SH-SY5Y (cell line): ENCODE measurements around the gene CHRM5.

Experiments
- GATA2 ChIP-seq: IDR thresholded peaks from 2 replicates; pipeline ENCODE4 v1.6.1; 2011; ENCODE audit warnings: mild to moderate bottlenecking, low read depth, low read length
- GATA3 ChIP-seq: IDR thresholded peaks from 2 replicates; pipeline ENCODE4 v1.6.1; 2011; ENCODE audit warnings: low read depth, mild to moderate bottlenecking, low read length, moderate library complexity

CHRM5 gene

DNA sequence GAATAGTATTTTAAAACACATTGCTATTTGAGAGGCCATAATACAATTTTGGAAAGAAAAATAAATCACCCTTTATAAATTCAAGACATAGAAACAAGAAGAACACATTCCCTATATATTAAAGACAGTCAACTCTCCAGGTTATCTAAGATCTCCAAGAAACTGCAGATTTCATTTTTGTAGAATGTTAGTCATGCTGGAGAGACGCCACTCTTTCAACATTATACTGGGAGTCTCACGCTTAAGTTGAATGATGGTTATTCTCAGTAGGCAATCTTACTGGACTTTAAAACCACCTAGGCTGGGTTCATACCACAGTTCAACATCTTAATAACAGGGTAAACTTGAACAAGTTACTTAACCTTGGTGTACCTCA is 3.6 kb upstream of the CHRM5 start:
- TF ChIP-seq GATA3 = no peak
- TF ChIP-seq GATA2 = no peak

DNA sequence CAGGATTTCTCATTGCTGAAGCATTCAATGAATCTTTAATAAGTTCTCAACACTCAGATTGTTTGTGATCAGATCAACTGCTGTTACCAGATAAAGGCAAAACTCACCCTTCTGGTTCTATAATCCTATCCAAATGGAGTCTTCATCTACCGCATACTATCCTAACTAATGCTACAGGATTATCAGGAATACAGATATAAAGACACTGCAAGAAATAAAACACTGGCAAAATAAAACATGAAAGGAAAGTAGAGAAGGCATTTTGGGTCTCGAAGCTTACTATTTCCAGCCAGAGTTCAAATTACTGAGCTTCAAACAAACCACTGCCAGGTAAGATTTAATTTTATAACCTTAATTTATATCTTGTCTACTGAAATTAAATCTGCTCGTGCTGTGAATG is 524 bp downstream of the CHRM5 start:
- TF ChIP-seq GATA3 (no peak), GATA2 (no peak)

DNA sequence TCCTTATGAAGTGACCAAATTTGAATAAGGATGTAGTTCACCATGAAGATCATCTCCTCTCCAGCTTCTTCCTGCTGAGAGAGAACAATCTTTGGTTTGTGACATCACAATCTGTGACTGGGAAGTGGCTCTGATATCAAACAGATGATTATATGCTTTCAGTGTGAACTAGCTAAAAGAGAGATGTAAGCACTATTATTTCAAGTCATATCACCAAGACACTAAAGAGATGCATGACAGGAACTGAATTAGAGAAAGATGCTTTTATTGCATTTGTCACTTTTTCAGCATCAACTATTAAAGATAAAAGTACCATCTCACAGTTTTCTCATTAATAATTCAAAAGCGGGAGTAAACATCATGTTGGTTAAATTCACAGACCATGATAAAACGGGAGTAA is 3.5 kb downstream of the CHRM5 start:
- no peak for TF ChIP-seq GATA2
- TF ChIP-seq GATA3 = no peak

DNA sequence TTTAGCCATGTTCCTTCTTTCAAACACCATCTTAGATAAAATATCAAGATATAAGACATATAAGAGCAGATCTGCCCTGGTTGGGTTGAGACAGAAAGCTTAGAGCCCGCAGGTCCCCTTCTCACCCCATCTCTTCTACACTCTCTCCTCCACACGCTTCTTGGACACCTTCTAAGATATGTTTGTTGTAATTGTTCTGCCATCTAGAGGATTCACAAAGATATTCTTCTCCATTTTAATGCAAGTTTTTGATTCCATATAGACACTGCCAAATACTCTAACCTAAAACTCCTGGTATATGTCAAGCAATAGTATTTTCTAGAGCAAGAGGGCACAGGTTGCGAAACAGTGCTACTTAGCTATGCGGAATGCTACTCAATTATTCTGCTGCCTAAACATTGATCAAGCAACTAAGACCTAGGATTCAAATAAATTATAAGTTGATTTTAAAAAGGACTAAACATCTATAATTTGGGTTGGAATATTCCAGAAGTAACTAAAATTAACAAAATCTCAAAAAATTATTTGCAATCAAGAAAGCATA is 6.8 kb downstream of the CHRM5 start:
- no peak for TF ChIP-seq GATA3
- no peak for TF ChIP-seq GATA2

DNA sequence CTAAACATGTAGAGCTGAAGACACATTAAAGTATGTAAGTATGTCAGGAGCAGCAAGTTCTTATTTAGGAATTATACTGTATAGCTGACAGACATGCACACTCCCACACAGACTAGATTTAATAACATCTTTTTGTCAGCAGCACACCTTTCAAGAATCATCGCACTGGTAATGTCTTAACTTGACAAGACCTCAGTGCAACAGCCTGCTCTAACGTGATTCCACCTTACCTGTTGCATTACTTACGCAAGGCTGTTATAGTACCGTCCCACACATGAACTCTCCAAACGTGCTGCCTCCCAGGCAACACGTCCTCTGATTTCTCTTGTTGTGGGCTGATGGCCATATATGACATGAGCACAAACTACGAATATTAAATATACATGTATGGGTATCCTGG is 11.9 kb downstream of the CHRM5 start:
- no peak for TF ChIP-seq GATA2
- TF ChIP-seq GATA3 = no peak

DNA sequence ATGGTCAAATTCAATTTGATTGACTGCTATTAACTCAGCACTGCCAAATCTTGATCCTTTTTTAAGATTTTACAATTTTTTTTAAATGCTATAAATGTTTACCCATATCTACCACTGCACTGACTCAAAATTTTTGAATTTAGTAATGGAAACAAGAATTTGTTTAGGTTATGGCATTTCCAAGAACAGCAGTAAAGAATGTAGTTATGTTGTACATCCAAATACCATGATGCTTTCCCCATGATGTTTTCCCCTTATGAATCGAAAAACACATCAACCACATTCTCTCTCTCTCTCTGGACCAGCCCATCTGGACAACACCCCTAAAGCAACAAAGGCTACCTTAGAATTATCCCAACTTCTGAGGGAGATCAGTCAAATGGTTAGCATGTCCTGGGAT is 14.2 kb downstream of the CHRM5 start:
- TF ChIP-seq GATA2 = no peak
- no peak for TF ChIP-seq GATA3

DNA sequence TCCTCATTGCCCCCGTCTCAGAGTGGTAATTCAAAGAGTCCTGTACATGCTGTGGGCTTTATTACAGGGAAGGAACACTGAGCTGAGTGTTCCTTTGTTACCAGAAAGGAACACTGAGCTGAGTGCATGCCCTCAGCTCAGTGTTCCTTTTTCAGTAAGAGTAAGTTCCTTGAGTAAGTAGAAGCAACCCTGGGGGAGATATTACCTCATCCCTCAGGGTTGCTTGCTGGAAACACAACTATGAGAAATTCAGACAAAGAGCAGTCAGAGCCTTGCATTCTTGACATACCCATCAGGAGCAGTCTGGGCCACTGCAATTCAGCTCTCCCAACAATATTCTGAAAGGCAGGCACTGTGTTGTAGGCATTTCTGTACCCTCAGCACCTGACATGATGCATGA is 17.0 kb downstream of the CHRM5 start:
- TF ChIP-seq GATA2 = no peak
- no peak for TF ChIP-seq GATA3

DNA sequence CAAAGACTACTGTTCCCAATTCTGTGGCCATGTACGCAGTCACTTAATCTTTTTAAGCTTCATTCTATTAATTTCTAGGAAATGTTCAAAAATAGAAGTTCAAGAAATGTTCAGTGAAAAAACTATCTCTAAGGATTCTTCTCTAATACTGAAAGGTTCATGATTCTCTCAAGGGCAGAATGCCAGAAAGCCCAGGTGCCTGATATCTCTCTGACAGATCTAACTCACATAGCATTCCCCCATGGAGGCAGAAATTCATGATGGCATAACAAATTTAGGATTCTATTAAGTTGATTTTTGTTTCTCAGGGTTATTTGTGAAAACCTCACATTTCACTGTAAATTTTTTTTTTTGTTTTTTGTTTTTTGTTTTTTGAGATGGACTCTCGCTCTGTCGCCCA is 17.5 kb downstream of the CHRM5 start:
- no peak for TF ChIP-seq GATA3
- no peak; the same call in 1 of the 2 replicates for TF ChIP-seq GATA2

DNA sequence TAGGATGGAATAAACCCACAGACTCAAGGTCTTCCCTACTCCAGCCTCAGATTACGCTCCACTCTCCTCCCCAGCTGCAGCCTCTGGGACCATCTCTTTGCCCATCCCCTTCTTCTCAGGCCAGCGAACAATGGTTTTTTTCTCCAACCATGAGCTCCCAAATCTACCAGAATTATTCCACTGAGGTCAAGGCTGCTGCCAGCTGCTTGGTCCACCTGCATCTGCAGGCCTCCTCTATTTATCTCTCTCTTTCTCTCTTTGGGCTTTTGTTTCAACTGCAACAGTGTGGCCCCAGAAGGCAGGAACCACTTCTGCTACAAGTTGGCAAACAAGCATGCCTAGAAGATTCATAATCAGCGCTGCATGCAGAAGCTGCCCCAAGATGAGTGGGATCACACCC is 19.1 kb downstream of the CHRM5 start:
- TF ChIP-seq GATA3 (no peak), GATA2 (no peak)

DNA sequence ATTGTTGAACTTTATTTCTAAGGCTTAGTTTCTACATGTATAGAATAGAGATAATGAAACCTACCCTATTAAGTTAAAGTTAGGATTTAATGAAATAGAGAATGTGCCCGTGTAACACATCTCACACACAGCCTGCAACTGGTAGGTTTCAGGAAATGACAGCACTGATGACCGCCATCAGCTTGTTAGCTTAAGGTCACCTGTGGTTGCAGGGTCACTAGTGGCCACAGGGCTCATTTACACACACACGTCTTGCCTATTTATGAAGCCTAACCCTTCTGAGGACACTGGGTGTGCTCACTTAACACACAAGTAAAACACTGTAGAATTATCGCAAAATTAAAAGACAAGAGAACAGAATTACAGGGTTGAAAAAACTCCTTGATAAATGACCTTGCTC is 20.1 kb downstream of the CHRM5 start:
- TF ChIP-seq GATA2 (no peak), GATA3 (no peak)

DNA sequence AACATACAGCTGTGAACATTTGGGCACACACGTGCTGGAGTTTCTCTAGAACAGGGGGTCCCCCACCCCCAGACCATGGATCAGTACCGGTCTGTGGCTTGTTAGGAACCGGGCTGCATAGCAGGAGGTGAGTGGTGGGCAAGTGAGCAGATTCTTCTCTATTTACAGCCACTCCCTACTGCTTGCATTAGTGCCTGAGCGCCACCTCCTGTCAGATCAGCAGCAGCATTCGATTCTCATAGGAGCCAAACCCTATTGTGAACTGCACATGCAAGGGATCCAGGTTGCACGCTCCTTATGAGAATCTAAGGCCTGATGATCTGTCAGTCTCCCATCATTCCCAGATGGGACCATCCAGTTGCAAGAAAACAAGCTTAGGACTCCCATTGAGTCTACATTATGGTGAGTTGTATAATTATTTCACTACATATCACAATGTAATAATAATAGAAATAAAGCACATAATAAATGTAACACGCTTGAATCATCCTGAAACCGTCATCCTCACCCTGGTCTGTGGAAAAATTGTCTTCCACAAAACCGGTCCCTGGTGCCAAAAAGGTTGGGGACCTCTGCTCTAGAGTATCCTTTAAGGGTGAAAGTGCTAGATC is 25.8 kb downstream of the CHRM5 start:
- TF ChIP-seq GATA2 (no peak), GATA3 (no peak)

DNA sequence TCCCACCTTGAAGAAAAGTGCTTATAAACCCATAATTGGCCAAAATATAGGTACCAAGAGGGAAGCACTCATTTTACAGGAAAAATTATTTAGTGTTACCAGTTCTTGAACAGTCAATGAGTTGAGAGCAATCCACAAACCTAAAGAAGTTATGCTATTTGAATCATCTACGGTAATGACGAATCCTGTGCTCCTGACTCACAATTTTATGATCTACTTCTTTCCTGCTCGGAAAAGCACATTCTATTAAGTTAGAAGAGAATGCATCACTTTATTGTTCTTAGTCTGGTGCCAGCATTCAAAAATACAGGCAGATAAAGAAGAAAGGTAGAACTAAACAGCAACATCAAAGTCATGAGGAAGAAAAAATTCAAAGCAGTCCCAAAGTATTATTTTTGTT is 33.2 kb downstream of the CHRM5 start:
- TF ChIP-seq GATA3 = no peak
- no peak for TF ChIP-seq GATA2

DNA sequence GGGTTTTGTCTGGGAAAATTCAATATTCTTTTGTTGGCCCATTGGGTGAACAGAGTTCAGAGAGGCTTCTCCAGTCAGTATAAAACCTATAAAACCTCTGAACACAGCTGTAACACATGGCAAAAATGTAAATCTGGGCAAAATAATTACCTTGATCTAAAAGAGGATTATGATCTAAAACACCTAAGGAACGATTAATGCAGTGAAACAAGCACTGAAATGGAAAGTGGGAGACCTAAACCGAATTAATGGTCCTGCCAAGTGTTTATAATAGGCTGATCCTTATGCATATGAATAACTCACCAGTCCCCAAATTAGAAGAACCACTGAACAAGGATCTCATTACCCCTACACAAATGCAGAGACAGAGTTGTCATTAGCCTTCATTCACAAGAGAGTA is 38.1 kb downstream of the CHRM5 start:
- TF ChIP-seq GATA2 (no peak), GATA3 (no peak)

DNA sequence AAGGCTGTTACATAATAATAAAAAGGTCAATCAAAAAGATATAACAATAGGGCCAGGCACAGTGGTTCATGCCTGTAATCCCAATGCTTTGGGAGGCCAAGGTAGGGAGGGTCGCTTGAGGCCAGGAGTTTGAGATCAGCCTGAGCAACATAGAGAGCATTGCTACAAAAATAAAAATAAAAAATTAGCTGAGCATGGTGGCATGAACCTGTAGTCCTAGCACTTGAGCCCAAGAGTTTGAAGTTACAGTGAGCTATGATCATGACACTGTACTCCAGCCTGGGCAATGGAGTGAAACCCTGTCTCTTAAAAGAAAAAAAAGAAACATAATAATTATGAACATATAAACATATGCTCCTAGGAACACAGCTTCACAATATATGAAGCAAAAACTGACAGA is 41.4 kb downstream of the CHRM5 start:
- TF ChIP-seq GATA2 (no peak), GATA3 (no peak)

DNA sequence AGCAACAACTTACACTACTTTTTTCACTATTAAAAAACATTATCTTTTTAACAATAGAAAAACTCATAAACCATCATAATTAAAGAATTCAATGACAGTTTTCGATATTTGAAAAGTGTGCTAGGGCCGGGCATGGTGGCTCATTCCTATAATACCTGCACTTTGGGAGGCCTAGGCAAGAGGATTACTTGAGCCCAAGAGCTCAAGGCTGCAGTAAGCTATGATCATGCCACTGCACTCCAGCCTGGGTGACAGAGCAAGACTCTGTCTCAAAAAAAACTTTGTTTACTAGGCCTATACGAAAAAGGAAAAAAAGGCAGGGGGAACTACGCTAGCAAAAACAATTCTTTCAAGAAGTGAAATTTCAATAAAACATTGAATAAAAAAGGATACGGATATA is 42.6 kb downstream of the CHRM5 start:
- TF ChIP-seq GATA3 (no peak), GATA2 (no peak)

DNA sequence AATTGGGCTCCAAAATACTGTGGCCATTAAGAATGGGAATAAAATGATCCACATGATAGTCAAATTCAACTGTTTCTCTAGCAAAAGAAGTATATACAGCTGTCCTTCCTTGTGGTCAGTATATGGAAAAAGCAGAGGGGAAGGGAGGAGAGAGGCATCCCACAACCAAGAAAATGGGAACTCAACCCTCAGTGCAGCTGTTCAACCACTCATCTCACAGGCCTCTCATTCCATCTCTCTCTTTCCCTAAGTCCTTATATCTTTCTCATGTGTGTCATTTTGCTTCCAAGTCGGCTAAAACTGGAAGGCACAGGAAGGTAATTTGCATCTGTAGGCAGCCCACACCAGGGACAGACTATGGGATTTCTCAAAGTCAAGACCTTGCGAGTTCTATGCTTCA is 43.2 kb downstream of the CHRM5 start:
- no peak for TF ChIP-seq GATA2
- TF ChIP-seq GATA3 = no peak

DNA sequence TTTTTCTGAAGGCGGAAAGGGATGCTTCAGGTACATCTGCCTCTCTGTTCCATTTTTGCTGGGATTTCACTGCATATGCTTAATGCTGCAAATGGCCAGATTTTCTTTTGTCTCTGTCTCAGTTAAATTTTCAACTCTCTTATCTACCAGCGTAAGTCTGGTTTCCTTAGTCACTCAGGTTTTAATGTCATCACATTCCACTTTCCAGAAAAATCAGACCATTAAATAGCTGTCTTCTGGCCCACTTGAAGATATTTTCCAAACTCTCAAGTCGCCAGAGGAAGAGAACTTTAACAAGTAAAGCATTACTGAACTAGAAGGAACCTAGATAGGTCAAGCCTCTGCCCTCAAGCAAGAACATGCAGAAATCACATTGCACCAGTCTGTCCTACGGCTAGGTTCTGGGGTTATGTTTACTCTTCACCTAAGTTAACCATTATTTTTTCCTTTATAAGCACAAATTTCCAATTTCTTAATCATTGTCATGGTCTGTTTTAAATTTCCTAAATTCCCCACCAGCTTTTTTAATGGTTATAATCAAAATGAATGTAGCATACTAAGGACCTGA is 44.2 kb downstream of the CHRM5 start:
- TF ChIP-seq GATA3 (no peak), GATA2 (no peak)
